Measurements from ENCODE around the gene PPFIA4. TPM values are rescaled to one million over a fixed set of nuclear protein-coding genes. Genes with fewer than 3 reads are reported as not detected.

PPFIA4 gene
- total RNA-seq, 1 donor from 2014 or later: 9.1 TPM

DNA sequence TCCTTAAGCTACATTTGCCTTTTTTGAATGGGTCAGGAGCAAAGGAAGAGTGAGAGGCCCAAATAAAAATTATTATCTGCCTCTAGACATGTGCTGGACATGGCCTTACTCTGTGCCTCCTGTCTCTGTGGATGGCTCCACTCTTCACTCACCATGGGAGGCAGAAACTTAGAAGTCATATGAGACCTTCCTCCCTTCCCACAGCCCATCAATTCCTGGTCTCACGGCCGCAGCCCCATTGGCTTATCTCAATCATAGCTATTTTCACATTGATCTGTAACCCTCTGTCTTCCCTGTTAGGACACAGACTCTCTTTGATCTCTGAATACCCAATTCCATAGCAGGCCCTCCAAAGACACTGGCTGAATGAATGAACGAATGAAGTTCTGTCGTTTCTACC lies 87.0 kb downstream of the PPFIA4 start:
- Histone ChIP-seq H4K20me1 (ENCODE audit: insufficient read depth, low read length) (no peaks in the 10 kb centered on the region), H3K4me3 (ENCODE audit: insufficient read depth, low read depth, low read length) (no peak overlapping the region), H3K36me3 (ENCODE audit: insufficient read depth, low read length) (no peaks in the 10 kb centered on the region), H3K79me2 (ENCODE audit: insufficient read depth, low read length) (no peaks in the 10 kb centered on the region), H3K4me2 (ENCODE audit: low read length) (no peak overlapping the region), H2AFZ (ENCODE audit: low read depth, low read length) (no peak overlapping the region), H3K9ac (ENCODE audit: low read length) (no peak overlapping the region), H3K27me3 (ENCODE audit: insufficient read depth, low read length) (peaks cover 65% of the 10 kb centered on the region), H3K9me3 (ENCODE audit: insufficient read depth, low read depth, low read length) (no peaks in the 10 kb centered on the region), H3K4me1 (ENCODE audit: insufficient read depth, low read length) (no peaks in the 10 kb centered on the region), H3K27ac (ENCODE audit: low read depth, low read length) (no peak overlapping the region)
- Mint-ChIP-seq H3K9me3 (ENCODE audit: unreplicated experiment) (peaks cover 1% of the 10 kb centered on the region), H3K36me3 (ENCODE audit: low read depth, unreplicated experiment) (no peaks in the 10 kb centered on the region), H3K4me3 (ENCODE audit: unreplicated experiment) (no peak overlapping the region), H3K27ac (ENCODE audit: unreplicated experiment) (no peak overlapping the region), H3K4me1 (ENCODE audit: low read depth, unreplicated experiment) (no peaks in the 10 kb centered on the region), H3K27me3 (ENCODE audit: low read depth, unreplicated experiment) (peaks cover 45% of the 10 kb centered on the region)
- FAIRE-seq (no peak), DNase-seq (ENCODE audit: low read depth) (no peak)
- TF ChIP-seq EZH2 (IDR thresholded peaks at IDR 0.05; ENCODE audit: insufficient read depth, low read length): no peak
- no peak for TF ChIP-seq CTCF (IDR thresholded peaks at IDR 0.05; ENCODE audit: insufficient read depth, low read depth, low read length)

DNA sequence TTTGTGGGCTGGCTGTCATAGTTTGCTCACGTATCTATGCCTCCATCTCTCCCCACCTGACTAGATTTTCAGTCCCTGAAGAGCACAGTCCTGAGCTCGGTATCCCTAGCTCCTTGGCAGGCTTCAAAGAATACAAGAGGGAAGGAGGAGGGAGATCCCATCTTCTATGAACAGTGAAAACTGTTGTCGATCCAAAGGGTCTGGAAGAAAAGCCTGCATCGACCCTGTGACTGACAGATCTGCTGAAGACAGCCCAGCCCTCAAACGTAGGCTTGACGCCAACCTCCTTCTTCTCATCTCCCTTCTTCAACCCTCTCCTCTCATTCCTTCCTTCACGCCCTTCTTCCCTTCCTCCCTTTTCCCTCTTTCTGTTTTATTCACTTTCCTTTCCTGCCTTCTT lies 87.9 kb downstream of the PPFIA4 start:
- Histone ChIP-seq H3K27me3 (ENCODE audit: insufficient read depth, low read length) (peaks cover 67% of the 10 kb centered on the region), H3K79me2 (ENCODE audit: insufficient read depth, low read length) (no peaks in the 10 kb centered on the region)
- H3K9me3 Mint-ChIP-seq (ENCODE audit: unreplicated experiment): peaks cover 1% of the 10 kb centered on the region

More for the DNA sequence above, 87.9 kb downstream of the PPFIA4 start:
- H3K4me3 Mint-ChIP-seq (ENCODE audit: unreplicated experiment): no peak overlapping the region
- no peaks in the 10 kb centered on the region for H3K9me3 ChIP-seq (ENCODE audit: insufficient read depth, low read depth, low read length)
- H3K36me3 ChIP-seq (ENCODE audit: insufficient read depth, low read length): no peaks in the 10 kb centered on the region
- DNase-seq (ENCODE audit: low read depth) (no peak), FAIRE-seq (no peak)
- TF ChIP-seq EZH2 (IDR thresholded peaks at IDR 0.05; ENCODE audit: insufficient read depth, low read length) (no peak), CTCF (IDR thresholded peaks at IDR 0.05; ENCODE audit: insufficient read depth, low read depth, low read length) (no peak)
- no peaks in the 10 kb centered on the region for H3K4me1 Mint-ChIP-seq (ENCODE audit: low read depth, unreplicated experiment)
- peaks cover 47% of the 10 kb centered on the region for H3K27me3 Mint-ChIP-seq (ENCODE audit: low read depth, unreplicated experiment)
- no peak overlapping the region for H2AFZ ChIP-seq (ENCODE audit: low read depth, low read length)
- no peaks in the 10 kb centered on the region for H3K4me1 ChIP-seq (ENCODE audit: insufficient read depth, low read length)
- H4K20me1 ChIP-seq (ENCODE audit: insufficient read depth, low read length): no peaks in the 10 kb centered on the region
- H3K27ac ChIP-seq (ENCODE audit: low read depth, low read length): no peak overlapping the region
- H3K4me3 ChIP-seq (ENCODE audit: insufficient read depth, low read depth, low read length): no peak overlapping the region
- no peak overlapping the region for H3K9ac ChIP-seq (ENCODE audit: low read length)
- H3K4me2 ChIP-seq (ENCODE audit: low read length): no peak overlapping the region
- H3K36me3 Mint-ChIP-seq (ENCODE audit: low read depth, unreplicated experiment): no peaks in the 10 kb centered on the region
- H3K27ac Mint-ChIP-seq (ENCODE audit: unreplicated experiment): no peak overlapping the region
